Stimulated activated CD8-positive, alpha-beta memory T cell treated with anti-CD3 and anti-CD28 coated beads, Interleukin-2, amount 100 ng/mL, for 48 hours (primary cell): ENCODE results near the gene KLHL22.
A peak's percentile ranks its signal among the peaks of the same experiment; 100 is the strongest.
"Not testable (repeated sequence)": the region's sequence is repeated elsewhere in the genome, so short reads cannot be mapped to it uniquely, and the experiment has no call there.

Experiments
- DNase-seq, 2 donors: peaks; one replicate each; pipeline ENCODE4 v3.0.0-alpha.2; 2020; ENCODE audit warnings: low read depth in 2 of 2

KLHL22 gene

GRCh38 chr22:20494978-20495860 is at the start of gene KLHL22:
KLHL22 (minus strand) TSS chr22:20495795; CDS start chr22:20489211, 6,584 bp downstream.
- peak in 1 of 2 donors; percentile 36 for DNase-seq

- not testable (repeated sequence) for DNase-seq
These were observed 49.7 kb upstream of the KLHL22 start for GRCh38 chr22:20545318-20545634.

- DNase-seq = no peak
These were observed 47.1 kb upstream of the KLHL22 start for GRCh38 chr22:20542736-20543135.

GRCh38 chr22:20542055-20542454 is 46.5 kb upstream of the KLHL22 start:
- DNase-seq = no peak

DNA sequence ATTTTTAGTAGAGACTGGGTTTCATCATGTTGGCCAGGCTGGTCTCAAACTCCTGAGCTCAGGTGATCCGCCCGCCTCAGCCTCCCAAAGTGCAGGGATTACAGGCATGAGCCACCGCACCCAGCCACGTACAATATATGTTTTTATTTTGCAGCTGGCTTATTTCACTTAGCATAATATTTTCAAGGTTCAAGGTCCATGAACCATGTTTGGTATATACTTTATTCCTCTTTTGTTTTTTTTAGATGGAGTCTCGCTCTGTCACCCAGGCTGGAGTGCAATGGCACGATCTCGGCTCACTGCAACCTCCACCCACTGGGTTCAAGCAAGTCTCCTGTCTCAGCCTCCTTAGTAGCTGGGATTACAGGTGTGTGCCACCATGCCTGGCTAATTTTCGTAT is 43.3 kb upstream of the KLHL22 start:
- DNase-seq = not testable (repeated sequence)

DNA sequence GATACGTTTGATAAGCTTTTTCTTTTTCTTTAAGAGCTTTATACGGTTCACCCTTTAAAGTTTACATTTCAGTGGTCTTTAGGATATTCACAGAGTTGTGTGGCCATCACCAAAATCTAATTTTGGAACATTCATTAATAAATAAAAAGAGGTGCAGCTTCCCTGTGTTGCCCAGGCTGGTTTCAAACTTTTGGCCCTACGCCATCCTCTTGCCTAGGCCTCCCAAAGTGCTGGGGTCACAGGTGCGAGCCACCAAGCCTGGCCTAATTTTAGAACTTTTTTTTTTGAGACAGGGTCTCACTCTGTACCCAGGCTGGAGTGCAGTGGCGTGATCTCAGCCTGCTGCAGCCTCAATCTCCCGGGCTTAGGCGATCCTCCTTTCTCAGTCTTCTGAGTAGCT is 42.4 kb upstream of the KLHL22 start:
- DNase-seq = no peak

DNA sequence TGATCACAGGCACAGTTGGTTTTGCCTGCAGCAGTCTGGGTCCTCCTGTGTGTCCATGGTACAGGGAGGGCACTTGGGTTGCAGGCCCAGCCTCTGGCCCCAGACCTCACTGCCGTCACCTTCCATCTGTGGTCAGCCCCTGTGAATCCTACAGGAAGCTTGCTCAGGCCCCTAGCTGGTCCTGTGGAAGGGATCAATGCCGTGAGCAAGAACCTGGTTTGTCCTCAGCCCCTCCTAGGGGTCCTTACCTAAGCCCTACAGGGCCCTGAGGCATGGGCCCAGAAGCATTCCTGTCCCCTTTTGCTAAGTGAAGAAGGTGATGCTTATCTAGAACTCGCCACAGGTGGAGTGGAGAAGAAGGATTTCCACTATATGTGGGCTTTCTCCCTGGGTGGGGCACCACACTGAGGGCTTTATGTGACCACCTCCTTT is 41.7 kb upstream of the KLHL22 start:
- DNase-seq = no peak

GRCh38 chr22:20536590-20537324 is 41.2 kb upstream of the KLHL22 start:
- DNase-seq = no peak

- no peak for DNase-seq
These were observed 38.3 kb upstream of the KLHL22 start for GRCh38 chr22:20533879-20534265.

DNA sequence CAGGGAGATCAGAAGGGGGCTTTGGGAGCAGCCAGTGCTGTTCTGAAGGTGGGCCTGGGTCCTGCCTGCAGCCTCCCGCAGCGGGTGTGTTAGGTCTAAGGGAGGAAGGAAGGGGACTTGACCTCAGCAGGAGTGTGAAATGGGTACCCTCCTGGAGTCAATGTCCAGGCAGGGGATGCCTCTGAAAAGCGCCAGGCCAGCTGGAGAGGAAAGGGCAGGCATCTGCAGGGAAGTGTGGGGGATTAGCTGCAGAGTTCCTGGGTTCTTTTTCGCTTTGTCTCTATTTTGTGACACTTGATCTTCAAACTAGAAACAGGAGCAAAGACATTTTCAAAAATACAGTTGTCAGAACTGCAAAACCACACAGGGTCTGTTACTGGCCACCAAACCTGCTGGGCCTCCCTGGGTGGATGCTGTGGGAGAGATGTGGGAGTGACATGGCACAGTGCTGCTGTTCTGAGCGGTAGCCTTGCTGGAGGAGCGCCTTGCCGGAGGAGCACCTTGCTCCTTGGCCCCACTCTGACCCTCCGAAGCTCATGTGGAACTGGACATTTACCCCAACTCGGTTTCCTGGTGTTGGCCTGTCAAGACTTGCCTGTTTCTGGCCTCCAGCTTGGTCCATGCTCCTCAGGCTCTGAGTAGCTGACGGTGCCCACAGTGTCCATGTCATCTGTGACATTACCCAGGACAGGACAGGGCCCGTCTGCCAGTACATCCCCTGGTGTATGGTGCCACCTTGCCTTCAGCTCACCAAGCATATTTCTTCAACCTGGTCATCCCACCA is 37.7 kb upstream of the KLHL22 start:
- no peak for DNase-seq

- DNase-seq = no peak
These were observed 36.8 kb upstream of the KLHL22 start for GRCh38 chr22:20532256-20532993.

DNA sequence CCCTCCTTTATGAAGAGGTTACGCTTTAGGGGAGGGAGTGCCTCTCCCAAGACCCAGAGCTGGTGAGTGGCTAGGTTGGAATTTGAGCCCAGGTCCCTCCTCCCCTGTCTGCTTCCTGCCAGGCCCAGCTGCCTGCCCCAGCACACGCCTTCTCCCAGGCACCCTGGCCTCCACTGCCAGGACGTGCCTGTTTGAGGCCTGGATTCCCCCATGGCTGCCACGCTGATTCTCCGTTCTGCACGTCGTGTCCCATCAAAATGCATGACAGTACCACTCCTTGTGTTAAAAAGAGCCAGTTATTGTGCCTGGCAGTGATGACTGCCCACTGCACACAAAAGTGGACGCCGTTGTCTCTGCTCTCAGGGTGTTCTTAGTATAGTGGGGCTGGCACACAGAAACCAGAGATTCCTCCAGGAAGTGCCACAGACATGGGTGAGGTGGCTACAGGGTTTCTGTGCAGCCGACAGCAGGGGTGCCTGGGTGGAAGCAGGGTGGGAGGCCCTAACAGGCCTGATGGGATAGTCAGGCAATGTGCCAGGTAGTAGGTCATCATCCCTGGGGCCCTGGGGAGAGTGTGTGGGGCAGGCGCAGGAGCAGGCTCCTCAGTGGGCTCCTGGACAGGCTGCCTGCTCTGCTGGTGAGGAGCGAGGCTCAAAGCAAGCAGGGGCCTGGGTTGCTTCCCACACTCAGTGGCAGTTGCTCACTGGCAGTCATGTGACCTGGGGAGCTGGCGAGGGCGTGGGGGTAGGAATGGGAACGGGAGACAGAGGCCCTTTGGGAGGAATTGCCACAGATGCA is 36.0 kb upstream of the KLHL22 start:
- no peak for DNase-seq

GRCh38 chr22:20531154-20531403 is 35.5 kb upstream of the KLHL22 start:
- DNase-seq = no peak

GRCh38 chr22:20530368-20531153 is 35.0 kb upstream of the KLHL22 start:
- DNase-seq = no peak

DNA sequence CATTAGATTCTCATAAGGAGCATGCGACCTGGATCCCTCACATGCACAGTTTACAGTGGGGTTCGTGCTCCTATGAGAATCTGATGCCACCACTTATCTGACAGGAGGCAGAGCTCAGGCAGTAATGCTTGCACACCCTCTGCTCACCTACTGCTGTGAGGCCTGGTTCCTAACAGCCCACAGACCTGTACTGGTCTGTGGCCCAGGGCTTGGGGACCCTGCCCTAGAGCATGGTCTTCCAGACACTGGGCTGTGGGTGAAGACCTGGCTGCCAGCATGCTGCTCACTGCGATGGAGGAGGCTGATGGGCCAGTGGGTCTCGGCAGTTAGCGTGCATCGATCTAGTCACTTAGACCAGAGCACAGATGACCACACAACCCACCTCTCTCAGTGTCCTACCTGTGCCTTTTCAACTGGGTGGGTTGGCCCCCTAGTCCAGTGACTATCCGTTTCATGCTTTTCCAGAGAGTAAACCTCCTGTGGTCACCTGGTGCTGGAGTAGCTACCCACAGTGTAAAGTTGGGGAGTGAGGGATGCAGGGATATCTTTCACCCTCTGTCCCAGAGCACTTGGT is 32.9 kb upstream of the KLHL22 start:
- no peak for DNase-seq

DNA sequence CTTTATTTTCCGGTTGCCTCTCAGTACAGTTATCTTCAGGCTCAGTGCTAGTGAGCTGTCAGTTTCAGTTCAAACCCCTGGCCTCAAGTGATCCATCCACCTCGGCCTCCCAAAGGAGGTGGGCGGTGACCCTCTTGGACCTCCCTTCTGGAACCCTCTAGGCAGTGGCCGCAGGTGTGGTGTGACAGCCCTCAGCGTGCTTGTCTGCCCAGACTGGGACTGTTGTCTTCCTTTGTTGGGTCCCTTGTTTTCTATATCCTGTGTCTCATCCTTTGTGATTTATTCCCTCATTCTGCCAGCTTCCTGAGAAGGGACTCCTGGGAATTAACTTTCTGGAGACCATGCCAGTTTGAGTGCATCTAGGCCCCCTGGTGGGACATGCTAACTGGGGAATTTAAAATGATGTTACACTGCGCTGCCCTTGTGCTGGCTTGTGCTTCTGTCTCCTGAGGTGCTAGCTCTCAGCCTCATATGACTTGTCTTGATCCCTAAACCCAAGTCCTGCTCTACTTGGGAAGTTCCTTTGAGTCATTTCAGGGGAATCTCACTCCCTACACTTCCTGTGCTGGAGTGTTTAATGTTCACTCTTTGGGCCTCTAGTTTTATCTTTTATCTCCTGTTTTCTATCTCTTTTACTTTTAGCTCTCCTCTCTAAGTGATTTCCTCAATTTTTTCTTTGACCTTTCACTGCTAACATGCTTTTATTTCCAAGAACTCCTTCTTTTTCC is 31.2 kb upstream of the KLHL22 start:
- no peak for DNase-seq

DNA sequence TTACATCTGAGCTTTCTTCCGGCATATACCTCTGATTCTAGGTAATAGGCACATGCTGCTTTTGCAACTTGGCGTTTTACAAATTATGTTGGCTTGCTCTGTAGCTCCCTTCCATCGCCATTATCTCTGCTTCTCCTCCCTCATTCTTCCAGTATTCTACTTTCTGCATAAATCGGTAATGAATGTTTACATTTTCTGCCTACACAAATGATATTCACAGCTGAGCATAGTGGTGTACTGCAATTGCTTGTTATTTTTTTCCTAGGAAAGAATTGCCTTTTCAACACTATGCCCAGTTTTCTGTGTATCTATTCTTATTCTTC is 30.7 kb upstream of the KLHL22 start:
- no peak for DNase-seq

DNA sequence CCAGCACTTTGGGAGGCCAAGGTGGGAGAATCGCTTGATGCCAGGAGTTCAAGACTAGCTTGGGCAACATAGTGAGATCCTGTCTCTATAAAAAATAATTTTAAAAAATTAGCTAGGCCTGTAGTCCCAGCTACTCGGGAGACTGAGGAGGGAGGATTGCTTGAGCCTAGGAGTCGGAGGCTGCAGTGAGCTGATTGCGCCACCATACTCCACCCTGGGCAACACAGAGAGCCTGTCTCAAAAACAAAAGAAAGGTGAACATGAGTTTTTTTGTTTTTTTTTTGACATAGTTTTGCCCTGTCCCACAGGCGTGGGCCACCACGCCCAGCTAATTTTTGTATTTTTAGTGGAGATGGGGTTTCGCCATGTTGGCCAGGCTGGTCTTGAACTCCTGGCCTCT is 29.5 kb upstream of the KLHL22 start:
- DNase-seq = no peak

GRCh38 chr22:20524004-20524481 is 28.4 kb upstream of the KLHL22 start:
- no peak for DNase-seq
